DMS114 treated with DMSO at 0.1 percent for 48 hours (cell line): ENCODE data around the gene PBLD.
"Not testable (repeated sequence)": the region's sequence is repeated elsewhere in the genome, so short reads cannot be mapped to it uniquely, and the experiment has no call there.

Experiments used
- DNase-seq: peaks from one replicate; lab custom pipeline; 2025; ENCODE audit not compliant: unreplicated experiment; lab: John Stamatoyannopoulos, UW

PBLD gene

DNA sequence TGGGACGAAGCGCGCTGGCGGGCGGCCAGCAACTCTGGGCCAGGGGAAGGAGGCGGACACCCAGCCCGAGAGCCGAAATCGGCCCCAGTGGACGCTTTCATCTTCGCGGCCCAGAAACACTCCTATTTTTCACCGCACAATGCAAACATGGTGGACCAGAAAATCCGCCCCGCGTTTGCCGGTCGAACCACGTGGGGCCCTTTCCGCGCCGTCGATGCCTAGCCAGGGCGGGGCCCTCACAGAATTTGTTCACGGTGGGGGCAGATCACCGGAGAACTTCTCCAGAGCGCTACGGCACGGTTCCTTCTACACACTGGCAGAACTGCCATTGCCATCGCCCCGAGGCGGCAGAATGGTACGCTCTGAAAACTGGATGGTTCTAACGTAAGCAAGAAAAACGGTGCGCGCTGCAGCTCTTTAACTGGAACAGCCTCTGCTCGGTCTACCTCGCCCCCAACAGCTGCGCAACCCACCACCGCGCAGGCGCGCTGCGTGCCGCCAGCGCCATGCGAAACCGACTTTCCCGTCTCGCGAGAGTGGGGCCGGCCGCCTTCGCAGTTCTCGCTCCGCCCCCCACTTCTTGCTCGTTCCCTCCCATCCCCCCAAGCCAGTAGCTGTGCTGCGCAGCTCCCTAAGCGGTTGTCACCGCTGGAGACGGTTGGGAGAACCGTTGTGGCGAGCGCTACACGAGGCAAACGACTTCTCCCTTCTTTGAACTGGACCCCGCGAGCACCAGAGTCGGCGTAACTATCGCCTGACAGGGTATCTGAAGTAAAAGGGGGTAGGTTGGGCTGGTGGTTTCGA lies 1.1 kb downstream of the PBLD start, which contains the start of gene HNRNPH3:
HNRNPH3 (plus strand) TSS at position 610 of the 804 bp plus-strand sequence. CDS start 5,158 bp downstream, outside the sequence.
- peak; percentile 95 for DNase-seq

DNA sequence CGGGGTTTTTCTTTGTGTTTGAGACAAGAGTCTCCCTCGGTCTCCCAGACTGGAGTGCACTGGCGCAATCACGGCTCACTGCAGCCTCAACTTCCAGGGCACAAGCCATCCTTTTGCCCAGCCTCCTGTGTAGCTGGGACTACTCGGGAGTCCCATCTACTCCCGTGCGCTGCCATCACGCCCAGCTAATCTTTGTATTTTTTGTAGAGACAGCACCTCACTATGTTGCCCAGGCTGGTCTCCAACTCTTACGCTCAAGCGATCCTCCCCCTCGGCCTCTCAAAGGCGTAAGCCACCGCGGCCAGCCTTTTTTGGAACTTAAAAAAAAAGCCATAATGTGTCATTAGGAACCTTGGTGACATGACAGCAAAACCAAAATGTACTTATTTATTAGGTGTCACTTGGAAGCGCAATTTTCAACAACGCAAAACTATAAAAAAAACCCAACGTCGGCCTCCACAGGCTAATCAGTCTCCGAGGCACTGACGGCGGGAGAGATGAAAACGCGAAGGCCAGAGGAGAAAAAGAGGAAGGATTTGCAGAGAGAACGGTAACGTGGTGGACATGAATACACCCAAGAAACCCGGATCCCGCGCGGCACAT lies 1.8 kb downstream of the PBLD start:
- DNase-seq, result no peak

DNA sequence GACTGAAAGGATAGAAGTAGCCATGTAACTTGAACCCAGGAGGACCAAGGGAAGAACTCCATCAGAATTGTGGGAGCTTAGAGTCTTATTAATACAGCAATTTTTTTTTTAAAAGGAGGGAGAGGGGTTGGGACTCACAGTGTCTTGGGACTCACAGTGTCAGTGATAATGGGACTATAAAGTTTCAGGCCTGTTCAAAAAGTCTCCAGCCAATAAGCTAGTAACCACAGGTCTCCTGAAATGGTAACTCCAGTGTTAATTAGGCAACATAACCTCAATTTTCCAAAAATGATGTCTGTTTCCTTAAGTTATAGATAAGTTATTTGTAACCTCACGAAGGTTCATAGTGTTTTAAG lies 3.2 kb downstream of the PBLD start:
- DNase-seq, result no peak

DNA sequence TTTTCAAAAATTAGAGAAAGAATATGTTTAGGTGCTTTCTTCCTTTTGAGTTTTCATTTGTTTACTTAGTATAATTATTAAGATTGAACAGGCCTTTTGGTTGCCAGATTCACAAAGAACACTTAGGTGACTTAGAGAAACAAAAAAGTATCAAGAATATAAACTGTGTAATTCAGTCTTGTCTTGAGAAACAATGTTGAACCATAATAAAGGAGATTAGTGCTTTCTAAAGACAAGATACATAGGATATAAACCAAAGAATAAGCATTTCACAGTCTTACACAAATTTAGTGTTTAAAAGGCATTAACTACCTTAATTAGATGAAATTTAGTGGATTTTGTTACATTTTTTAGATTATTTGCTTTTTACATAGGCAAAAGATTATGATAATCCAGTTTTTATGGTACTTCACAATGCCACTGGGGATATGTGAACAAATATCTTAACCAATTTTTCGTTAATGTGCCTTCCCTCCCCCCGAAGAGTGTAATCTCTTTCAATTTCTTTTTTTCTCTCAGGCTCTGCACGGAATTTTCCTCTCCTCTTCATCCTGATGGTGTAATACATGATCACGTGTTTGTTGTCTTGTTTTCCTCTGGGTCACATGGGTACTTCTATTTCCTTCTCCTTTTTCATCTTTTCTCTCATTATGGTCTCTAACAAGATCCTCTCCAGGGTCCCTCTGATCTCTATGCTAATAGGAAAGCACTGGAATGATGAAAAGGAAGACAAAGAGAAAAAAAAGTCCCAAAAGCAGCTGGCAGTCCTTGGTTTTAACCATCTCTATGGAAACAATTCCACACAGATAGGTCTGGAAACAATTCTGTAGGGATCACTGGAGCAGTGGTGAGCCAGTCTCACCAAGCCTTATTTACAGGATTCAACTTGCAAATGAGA lies 4.6 kb downstream of the PBLD start:
- DNase-seq, result peak; percentile 90

DNA sequence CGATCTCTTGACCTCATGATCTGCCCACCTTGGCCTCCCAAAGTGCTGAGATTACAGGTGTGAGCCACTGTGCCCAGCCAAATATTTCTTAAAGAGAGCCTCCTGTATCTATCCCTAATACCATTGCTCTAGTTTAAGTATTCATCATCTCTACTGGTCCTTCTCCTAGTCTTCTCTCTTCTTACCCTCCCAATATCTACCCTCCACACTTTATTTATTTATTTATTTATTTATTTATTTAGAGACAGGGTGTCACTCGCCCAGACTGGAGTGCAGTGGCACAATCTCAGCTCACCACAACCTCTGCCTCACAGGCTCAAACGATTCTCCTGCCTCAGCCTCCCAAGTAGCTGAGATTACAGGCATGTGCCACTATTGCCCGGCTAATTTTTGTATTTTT lies 8.3 kb downstream of the PBLD start:
- DNase-seq, result not testable (repeated sequence)

DNA sequence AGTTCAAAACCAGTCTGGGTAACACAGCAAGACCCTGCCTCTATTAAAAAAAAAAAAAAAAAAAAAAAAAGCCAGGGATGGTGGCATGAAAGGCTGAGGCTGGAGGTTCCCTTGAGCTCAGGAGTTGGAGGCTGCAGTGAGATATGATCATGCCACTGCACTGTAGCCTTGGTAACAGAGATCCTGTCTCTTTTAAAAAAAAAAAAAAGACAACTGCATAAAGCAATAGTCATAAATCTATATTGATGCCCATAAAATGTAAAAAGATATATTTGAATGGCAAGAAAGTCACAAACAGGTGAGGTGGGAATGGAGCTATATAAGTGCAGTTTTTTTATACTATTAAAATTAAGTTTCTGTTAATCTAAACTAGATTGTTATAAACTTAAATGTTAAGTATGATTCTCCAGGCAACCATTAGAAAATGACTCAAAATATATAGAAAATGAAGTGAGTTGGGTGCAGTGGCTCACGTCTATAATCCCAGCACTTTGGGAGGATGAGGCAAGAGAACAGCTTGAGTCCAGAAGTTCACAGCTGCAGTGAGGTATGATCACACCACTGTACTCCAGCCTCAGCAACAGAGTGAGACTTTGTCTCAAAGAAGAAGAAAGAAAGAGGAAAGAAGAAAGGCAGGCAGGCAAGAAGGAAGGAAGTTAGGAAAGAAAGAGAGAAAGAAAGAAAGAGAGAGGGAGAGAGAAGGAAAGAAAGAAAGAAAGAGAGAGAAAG lies 14.2 kb downstream of the PBLD start:
- DNase-seq, result no peak

DNA sequence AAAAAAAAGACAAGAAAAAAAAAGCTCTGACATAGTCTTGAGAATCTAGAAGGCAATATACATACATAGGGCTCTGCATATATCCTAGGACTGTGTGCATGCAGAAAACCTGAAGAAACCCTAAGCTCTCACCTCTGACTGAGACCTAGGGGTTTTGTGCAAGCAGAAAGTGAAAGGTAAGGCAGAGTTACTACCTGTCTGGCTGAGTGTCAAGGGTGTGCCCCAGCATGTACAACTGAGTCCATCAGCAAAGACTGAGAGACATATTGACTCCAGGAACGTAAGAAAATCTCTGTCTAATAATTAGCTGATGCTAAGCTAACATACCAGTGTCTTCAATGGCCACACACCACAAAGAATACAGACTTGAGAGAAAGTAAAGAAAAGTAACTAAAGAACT lies 17.1 kb downstream of the PBLD start:
- no peak for DNase-seq

DNA sequence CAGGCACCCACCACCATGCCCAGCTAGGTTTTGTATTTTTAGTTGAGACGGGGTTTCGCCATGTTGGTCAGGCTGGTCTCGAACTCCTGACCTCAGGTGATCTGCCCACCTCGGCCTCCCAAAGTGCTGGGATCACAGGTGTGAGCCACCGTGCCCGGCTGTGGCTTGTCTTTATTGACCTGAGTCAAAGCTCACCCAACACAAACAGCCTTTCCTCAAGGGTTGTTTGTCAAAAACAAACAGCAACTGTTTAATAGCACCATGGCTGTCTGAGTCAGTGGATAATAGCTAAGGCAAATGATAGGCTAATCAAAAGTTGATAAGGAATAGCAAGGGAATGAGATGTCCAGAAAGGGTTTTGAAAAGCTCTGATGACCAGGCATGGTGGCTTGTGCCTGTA lies 17.8 kb downstream of the PBLD start:
- not testable (repeated sequence) for DNase-seq

DNA sequence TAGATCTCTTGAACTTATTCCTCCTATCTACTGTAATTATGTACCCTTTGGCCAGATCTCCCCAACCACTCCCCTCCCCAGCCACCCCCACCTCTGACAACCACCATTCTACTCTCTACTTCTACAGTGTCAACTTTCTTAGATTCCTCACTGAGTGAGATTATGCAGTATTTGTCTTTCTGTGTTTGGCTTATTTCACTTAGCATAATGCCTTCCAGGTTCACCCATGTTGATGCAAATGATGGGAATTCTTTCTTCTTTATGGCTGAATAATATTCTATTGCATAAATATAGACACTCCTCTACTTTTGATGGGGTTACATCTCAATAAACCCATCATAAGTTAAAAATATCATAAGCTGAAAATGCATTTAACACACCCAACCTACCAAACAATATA lies 22.2 kb downstream of the PBLD start:
- DNase-seq, result no peak

DNA sequence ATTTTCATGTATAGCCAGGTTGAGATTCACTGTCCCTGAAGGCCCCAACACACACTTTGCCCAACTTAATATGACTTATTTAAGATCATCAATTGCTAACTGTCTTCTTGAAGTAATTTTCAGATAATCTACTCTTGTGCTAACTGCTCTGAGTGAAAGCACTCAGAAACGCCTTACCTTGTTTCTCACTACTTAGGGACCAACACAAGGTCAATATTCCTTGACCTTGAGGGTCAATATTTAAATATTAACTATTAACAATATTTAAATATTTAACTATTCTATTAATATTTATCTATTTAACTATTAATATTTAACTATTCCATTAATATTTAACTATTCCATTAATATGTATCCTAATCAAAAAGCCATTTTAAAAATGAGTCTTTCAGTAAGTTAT lies 26.9 kb downstream of the PBLD start:
- no peak for DNase-seq

DNA sequence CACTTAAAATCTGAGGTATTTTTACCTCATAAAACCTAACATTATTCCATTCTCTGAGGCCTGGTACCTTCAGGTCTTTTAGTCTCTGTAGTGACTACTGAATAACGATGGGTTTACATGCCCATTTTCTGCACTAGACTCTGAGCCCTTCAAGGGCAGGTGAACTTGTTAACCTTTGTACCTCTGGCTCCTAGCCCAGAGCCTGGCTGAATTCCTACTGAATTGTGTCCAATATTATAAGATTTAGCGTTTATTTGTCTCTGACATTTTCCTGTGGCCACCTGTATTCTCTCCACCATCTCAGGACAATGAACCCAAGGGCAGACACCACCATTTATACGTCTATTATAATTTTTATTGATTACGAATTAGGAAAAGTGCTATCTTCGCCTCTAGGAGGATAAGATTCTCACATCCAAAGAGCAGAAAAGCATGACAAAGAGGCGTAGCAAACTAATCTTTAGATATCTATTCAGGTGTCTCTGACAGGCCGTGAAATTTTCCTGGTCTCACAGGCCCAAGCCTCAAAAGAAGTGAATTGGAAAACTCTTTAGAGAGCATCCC lies 28.8 kb downstream of the PBLD start:
- DNase-seq, result no peak

DNA sequence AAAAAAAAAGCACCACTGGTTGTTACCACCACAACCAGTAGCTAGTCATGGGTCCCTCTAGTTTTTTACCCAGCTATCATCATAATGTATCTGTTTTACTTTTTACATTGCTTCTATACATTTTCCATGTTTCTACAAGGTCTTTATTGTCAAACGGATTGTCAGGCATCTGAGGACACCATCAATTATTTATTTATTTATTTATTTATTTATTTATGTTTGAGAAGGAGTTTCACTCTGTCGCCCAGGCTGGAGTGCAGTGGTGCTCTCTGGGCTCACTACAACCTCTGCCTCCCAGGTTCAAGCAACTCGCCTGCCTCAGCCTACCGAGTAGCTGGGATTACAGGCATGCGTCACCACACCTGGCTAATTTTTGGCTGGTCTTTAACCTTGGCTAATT lies 29.9 kb downstream of the PBLD start:
- no peak for DNase-seq

DNA sequence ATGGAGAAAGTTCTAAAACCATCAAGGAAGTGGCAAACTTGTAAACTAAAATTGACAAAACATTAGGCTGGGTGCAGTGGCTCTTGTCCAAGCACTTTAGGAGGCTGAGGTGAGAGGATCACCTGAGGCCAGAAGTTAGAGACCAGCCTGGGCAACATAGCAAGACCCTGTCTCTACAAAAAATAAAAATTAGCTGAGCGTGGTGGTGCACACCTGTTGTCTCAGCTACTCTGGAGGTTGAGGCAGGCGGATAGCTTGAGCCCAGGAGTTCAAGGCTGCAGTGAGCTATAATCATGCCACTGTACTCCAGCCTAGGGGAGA lies 30.3 kb downstream of the PBLD start:
- no peak for DNase-seq

DNA sequence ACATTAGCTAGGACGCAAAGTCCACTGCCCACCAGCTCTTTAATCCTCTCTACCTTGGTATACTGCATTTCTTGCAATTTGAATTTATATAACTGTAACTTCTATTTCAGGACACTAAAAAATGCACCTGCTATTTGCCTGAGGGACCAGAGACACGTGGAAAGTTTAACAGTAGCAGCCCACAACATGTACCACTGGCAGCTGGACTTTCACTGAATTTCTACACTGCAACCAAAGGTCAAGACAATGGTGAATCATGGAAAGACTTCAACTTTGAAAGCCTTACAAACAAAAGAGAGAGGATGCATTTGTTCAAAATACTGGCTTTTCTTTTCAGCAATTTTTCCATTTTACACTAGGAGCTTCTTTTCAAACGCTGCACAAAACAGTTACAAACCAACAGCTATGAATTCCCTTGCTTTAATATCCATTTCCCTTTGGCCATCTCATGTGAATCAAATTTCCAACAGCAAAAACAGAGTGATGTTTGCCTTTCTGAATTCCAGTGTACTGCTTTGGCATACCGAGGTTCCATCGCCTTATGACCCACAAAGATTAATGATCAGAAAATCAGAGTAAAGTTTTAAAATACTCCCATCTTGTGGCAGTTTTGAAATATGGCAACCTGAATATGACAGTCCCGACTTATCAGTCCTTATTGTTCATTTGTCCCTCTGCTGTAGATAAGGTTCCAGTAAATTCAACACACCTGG lies 30.8 kb downstream of the PBLD start:
- DNase-seq, result peak; percentile 58

DNA sequence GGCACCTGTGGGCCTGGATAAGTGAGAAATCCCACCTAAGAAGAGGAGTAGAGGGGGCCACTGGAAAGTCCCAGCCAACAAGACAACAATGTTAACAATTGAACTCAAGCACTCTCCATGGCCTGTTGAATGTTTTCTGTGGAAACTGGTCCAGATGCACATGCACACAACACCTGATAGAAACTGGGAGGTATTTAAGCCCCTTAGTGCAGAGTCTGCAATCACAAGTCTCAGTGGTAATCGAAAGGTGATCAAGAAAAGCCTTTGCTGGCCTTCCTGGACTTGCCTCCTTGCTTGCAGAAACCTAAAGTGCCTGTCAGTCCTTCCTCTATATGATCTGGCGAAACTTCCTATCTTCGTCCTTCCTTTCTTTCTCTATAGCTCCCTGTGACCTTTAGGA lies 31.4 kb downstream of the PBLD start:
- DNase-seq, result no peak

DNA sequence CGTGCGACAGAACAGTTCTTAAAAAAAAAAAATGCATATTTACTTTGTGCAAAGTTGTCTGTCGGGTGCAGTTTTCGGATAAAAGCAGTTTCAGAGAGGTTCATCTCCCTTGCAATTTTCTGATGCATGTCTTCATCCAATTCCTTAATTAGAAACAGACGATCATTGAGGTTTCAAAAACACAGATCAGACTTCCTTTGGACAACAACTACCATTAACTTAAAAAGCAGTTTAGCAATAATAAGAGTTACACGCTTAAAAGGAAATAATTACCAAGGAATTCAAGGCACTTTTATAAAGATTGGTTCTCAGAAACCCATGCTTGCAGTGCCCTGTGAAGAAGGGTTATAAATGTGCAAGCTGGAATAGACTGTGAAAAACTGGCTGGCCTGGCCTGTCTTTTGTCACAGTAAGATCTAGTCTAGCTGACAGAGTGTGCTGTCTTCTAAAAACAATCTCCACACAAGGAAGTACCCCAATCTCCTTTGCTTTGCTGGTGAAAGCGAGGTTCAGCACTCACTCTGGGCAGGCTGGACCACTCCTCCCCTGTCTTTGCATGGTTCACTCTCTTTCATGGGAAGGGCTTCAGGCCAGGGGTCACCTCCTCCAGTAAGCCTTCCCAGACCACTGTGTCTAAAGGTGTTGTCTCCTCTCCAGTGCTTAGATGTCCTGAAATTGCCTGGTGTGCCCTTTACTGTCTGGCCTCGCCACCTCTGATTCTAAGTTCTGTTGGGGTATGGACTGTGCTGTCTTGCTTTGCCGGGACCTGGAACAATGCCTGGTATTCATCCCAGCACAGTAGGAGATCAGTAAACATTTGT lies 35.7 kb downstream of the PBLD start:
- no peak for DNase-seq

DNA sequence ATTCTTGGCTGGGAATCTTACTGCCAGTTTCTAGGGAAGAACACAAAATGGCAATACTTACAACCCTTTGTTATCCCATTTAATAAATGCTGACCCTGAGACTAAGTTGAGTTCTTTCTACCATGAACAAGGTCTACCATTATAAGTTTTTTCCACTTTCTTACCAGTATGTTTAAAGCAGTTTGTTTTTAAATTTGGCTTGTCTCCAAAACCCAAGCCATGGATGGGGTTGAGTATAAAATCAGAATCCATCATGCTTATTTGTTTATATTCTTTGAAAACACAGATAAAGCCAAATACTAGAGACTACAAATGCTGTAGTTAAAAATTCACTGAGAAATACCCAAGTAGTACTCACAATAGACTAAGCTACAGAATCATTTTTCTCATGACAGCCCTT lies 42.0 kb downstream of the PBLD start:
- no peak for DNase-seq

DNA sequence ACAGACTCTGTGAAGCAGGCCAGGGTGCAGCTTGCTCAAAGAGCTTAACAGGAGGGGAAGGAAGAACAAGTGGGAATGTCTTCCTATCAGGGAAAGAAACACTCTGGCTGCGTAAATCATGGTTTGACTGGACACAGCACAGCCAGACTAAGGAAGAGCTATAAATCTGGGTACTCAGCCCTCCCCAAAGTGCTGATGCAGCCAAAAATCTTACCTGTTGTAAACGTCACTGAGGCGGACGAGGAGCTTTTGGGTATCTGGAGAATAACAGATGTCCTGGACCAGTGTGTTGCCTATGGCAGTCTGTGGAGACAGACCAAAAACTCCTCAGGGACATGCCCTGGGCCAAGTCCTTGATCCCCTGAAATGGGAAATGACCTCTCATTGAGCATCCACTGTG lies 44.0 kb downstream of the PBLD start:
- DNase-seq, result no peak
